HEK293 (cell line): Measurements from ENCODE around the gene ZC3H8.

Experiments used
- GLI2 ChIP-seq: fragments of 450-650 bp; formaldehyde crosslinking; IDR thresholded peaks from 2 replicates; pipeline ENCODE4; 2017; ENCODE audit warnings: missing biosample characterization, missing genetic modification characterization, low read depth, borderline replicate concordance
- IKZF3 ChIP-seq: fragments of 450-650 bp; IDR thresholded peaks from 2 replicates; pipeline ENCODE4 v1.5.0; 2018; ENCODE audit warnings: missing biosample characterization, mild to moderate bottlenecking, missing genetic modification characterization, moderate library complexity
- KLF16 ChIP-seq: fragments of 450-650 bp; formaldehyde crosslinking; IDR thresholded peaks from 2 replicates; pipeline ENCODE4 v1.5.1; 2017; ENCODE audit warnings: missing biosample characterization, missing genetic modification characterization
- SETDB1 ChIP-seq: IDR thresholded peaks from one replicate; pipeline ENCODE4 v1.6.1; 2017; ENCODE audit warnings: mild to moderate bottlenecking, low read length, moderate library complexity, mixed read lengths; ENCODE audit not compliant: insufficient read length
- SP7 ChIP-seq: fragments of 450-650 bp; formaldehyde crosslinking; IDR thresholded peaks from 2 replicates; pipeline ENCODE4 v1.5.1; 2016; ENCODE audit warnings: missing biosample characterization, missing genetic modification characterization
- YY1 ChIP-seq: fragments of 450-650 bp; formaldehyde crosslinking; IDR thresholded peaks from 2 replicates; pipeline ENCODE4 v1.5.1; 2018; ENCODE audit warnings: missing biosample characterization, missing genetic modification characterization
- ZBTB17 ChIP-seq: fragments of 450-650 bp; formaldehyde crosslinking; IDR thresholded peaks from 2 replicates; pipeline ENCODE4 v1.5.1; 2016; ENCODE audit warnings: missing biosample characterization, missing genetic modification characterization
- ZBTB20 ChIP-seq: fragments of 450-650 bp; formaldehyde crosslinking; IDR thresholded peaks from 2 replicates; pipeline ENCODE4 v1.5.1; 2016; ENCODE audit warnings: missing biosample characterization, missing genetic modification characterization
- ZEB2 ChIP-seq: fragments of 450-650 bp; formaldehyde crosslinking; IDR thresholded peaks from 2 replicates; pipeline ENCODE4 v1.5.1; 2016; ENCODE audit warnings: missing biosample characterization, missing genetic modification characterization
- ZNF10 ChIP-seq: fragments of 450-650 bp; formaldehyde crosslinking; IDR thresholded peaks from 2 replicates; pipeline ENCODE4 v1.5.1; 2017; ENCODE audit warnings: missing biosample characterization, missing genetic modification characterization
- ZNF248 ChIP-seq: fragments of 450-650 bp; formaldehyde crosslinking; IDR thresholded peaks from 2 replicates; pipeline ENCODE4 v1.5.1; 2017; ENCODE audit warnings: missing biosample characterization, missing genetic modification characterization
- ZNF324 ChIP-seq: fragments of 450-650 bp; formaldehyde crosslinking; IDR thresholded peaks from 2 replicates; pipeline ENCODE4 v1.5.1; 2016; ENCODE audit warnings: missing biosample characterization, missing genetic modification characterization
- ZNF366 ChIP-seq: fragments of 450-650 bp; formaldehyde crosslinking; conservative IDR thresholded peaks from 2 replicates; pipeline ENCODE4 v1.5.1; 2016; ENCODE audit warnings: missing biosample characterization, missing genetic modification characterization
- ZNF391 ChIP-seq: fragments of 450-650 bp; formaldehyde crosslinking; IDR thresholded peaks from 2 replicates; pipeline ENCODE4 v1.5.1; 2016; ENCODE audit warnings: low read depth, missing biosample characterization, missing genetic modification characterization, borderline replicate concordance
- ZNF416 ChIP-seq: fragments of 450-650 bp; formaldehyde crosslinking; IDR thresholded peaks from 2 replicates; pipeline ENCODE4 v1.5.1; 2016; ENCODE audit warnings: missing biosample characterization, missing genetic modification characterization
- ZNF433 ChIP-seq: fragments of 450-650 bp; formaldehyde crosslinking; IDR thresholded peaks from 2 replicates; pipeline ENCODE4 v1.5.1; 2016; ENCODE audit warnings: missing biosample characterization, missing genetic modification characterization, low read depth
- ZNF529 ChIP-seq: fragments of 450-650 bp; formaldehyde crosslinking; IDR thresholded peaks from 2 replicates; pipeline ENCODE4 v1.5.1; 2017; ENCODE audit warnings: missing genetic modification characterization, missing biosample characterization; ENCODE audit not compliant: insufficient replicate concordance
- ZNF654 ChIP-seq: fragments of 450-650 bp; formaldehyde crosslinking; IDR thresholded peaks from 2 replicates; pipeline ENCODE4 v1.5.1; 2016; ENCODE audit warnings: low read depth, missing biosample characterization, missing genetic modification characterization
- ZNF660 ChIP-seq: fragments of 450-650 bp; IDR thresholded peaks from 2 replicates; pipeline ENCODE4 v1.5.1; 2018; ENCODE audit warnings: missing biosample characterization, mild to moderate bottlenecking, missing genetic modification characterization
- ZNF677 ChIP-seq: fragments of 450-650 bp; IDR thresholded peaks from 2 replicates; pipeline ENCODE4 v1.5.0; 2018; ENCODE audit warnings: missing biosample characterization, mild to moderate bottlenecking, missing genetic modification characterization, moderate library complexity
- TF ChIP-seq, protein P1 (sequence below): IDR thresholded peaks from 2 replicates; pipeline ENCODE4 v1.6.1; 2011; ENCODE audit warnings: mild to moderate bottlenecking, low read depth, low read length, borderline replicate concordance
- TF ChIP-seq, protein P2 (sequence below): fragments of 450-650 bp; formaldehyde crosslinking; IDR thresholded peaks from 2 replicates; pipeline ENCODE4 v1.5.1; 2016; ENCODE audit warnings: missing biosample characterization, missing genetic modification characterization
- TF ChIP-seq, protein P3 (sequence below): fragments of 450-650 bp; formaldehyde crosslinking; IDR thresholded peaks from 2 replicates; pipeline ENCODE4 v1.5.1; 2017; ENCODE audit warnings: missing biosample characterization, missing genetic modification characterization
- TF ChIP-seq, protein P4 (sequence below): fragments of 450-650 bp; formaldehyde crosslinking; IDR thresholded peaks from 2 replicates; pipeline ENCODE4 v1.5.1; 2016; ENCODE audit warnings: missing biosample characterization, missing genetic modification characterization
- TF ChIP-seq, protein P5 (sequence below): fragments of 450-650 bp; formaldehyde crosslinking; IDR thresholded peaks from 2 replicates; pipeline ENCODE4 v1.5.1; 2016; ENCODE audit warnings: missing biosample characterization, missing genetic modification characterization
- TF ChIP-seq, protein P6 (sequence below): fragments of 450-650 bp; formaldehyde crosslinking; IDR thresholded peaks from 2 replicates; pipeline ENCODE4 v1.5.1; 2016; ENCODE audit warnings: missing biosample characterization, missing genetic modification characterization

ZC3H8 gene

DNA sequence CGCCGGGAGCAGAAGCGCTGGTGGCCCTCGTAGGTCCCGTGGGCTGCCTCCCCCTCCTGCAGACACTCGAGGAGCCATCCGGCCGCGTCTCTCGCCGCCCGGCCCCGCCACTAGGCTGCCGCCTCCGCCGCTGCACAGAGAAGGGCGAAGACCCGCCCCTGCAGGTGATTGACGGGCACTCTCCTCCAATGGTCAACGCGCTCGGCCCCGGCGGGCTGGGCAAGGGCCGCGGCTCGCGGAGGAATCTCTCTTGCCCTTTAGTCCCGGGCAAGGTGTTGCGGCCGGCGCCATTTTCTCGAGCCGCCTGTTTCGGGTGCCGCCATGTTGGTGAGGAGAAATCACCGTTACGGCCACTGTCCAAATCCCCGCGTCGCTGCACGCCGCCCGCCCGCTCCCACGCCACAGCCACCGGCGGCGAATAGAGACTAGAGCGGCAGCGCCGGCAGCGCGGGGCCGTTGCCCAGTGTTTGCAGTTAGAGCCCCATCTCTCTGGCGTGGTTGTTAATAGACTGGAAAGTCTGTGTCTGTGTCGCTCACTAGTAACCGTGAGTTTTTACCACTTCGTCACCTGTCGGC lies 20.6 kb upstream of the ZC3H8 start, which contains the start of gene ZC3H6 (continued):
- TF ChIP-seq, protein P1, sequence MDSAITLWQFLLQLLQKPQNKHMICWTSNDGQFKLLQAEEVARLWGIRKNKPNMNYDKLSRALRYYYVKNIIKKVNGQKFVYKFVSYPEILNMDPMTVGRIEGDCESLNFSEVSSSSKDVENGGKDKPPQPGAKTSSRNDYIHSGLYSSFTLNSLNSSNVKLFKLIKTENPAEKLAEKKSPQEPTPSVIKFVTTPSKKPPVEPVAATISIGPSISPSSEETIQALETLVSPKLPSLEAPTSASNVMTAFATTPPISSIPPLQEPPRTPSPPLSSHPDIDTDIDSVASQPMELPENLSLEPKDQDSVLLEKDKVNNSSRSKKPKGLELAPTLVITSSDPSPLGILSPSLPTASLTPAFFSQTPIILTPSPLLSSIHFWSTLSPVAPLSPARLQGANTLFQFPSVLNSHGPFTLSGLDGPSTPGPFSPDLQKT: no peak
- TF ChIP-seq ZEB2 (tag by site-specific recombination): peak; percentile 97
- TF ChIP-seq, protein P2, sequence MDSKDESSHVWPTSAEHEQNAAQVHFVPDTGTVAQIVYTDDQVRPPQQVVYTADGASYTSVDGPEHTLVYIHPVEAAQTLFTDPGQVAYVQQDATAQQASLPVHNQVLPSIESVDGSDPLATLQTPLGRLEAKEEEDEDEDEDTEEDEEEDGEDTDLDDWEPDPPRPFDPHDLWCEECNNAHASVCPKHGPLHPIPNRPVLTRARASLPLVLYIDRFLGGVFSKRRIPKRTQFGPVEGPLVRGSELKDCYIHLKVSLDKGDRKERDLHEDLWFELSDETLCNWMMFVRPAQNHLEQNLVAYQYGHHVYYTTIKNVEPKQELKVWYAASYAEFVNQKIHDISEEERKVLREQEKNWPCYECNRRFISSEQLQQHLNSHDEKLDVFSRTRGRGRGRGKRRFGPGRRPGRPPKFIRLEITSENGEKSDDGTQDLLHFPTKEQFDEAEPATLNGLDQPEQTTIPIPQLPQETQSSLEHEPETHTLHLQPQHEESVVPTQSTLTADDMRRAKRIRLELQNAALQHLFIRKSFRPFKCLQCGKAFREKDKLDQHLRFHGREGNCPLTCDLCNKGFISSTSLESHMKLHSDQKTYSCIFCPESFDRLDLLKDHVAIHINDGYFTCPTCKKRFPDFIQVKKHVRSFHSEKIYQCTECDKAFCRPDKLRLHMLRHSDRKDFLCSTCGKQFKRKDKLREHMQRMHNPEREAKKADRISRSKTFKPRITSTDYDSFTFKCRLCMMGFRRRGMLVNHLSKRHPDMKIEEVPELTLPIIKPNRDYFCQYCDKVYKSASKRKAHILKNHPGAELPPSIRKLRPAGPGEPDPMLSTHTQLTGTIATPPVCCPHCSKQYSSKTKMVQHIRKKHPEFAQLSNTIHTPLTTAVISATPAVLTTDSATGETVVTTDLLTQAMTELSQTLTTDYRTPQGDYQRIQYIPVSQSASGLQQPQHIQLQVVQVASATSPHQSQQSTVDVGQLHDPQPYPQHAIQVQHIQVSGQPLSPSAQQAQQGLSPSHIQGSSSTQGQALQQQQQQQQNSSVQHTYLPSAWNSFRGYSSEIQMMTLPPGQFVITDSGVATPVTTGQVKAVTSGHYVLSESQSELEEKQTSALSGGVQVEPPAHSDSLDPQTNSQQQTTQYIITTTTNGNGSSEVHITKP (tag by site-specific recombination): peak; percentile 69
- TF ChIP-seq ZNF366 (tag by site-specific recombination): no peak; the same call in 1 of the 2 replicates
- peak; percentile 85 for TF ChIP-seq ZBTB17 (tag by site-specific recombination)
- no peak for TF ChIP-seq GLI2 (tag by site-specific recombination)
- TF ChIP-seq SETDB1: no peak
- TF ChIP-seq IKZF3 (tag by site-specific recombination): 0 out of 2 replicates have a peak, but pooled peaks have one; percentile 10
- TF ChIP-seq, protein P3, sequence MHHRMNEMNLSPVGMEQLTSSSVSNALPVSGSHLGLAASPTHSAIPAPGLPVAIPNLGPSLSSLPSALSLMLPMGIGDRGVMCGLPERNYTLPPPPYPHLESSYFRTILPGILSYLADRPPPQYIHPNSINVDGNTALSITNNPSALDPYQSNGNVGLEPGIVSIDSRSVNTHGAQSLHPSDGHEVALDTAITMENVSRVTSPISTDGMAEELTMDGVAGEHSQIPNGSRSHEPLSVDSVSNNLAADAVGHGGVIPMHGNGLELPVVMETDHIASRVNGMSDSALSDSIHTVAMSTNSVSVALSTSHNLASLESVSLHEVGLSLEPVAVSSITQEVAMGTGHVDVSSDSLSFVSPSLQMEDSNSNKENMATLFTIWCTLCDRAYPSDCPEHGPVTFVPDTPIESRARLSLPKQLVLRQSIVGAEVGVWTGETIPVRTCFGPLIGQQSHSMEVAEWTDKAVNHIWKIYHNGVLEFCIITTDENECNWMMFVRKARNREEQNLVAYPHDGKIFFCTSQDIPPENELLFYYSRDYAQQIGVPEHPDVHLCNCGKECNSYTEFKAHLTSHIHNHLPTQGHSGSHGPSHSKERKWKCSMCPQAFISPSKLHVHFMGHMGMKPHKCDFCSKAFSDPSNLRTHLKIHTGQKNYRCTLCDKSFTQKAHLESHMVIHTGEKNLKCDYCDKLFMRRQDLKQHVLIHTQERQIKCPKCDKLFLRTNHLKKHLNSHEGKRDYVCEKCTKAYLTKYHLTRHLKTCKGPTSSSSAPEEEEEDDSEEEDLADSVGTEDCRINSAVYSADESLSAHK (tag by site-specific recombination): peak; percentile 69
- TF ChIP-seq ZNF433 (tag by site-specific recombination): no peak
- TF ChIP-seq ZBTB20 (tag by site-specific recombination): peak; percentile 81
- no peak for TF ChIP-seq ZNF248 (tag by site-specific recombination)
- TF ChIP-seq, protein P4, sequence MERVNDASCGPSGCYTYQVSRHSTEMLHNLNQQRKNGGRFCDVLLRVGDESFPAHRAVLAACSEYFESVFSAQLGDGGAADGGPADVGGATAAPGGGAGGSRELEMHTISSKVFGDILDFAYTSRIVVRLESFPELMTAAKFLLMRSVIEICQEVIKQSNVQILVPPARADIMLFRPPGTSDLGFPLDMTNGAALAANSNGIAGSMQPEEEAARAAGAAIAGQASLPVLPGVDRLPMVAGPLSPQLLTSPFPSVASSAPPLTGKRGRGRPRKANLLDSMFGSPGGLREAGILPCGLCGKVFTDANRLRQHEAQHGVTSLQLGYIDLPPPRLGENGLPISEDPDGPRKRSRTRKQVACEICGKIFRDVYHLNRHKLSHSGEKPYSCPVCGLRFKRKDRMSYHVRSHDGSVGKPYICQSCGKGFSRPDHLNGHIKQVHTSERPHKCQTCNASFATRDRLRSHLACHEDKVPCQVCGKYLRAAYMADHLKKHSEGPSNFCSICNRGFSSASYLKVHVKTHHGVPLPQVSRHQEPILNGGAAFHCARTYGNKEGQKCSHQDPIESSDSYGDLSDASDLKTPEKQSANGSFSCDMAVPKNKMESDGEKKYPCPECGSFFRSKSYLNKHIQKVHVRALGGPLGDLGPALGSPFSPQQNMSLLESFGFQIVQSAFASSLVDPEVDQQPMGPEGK (tag by site-specific recombination): peak; percentile 88
- TF ChIP-seq ZNF677 (tag by site-specific recombination): no peak
- TF ChIP-seq, protein P5, sequence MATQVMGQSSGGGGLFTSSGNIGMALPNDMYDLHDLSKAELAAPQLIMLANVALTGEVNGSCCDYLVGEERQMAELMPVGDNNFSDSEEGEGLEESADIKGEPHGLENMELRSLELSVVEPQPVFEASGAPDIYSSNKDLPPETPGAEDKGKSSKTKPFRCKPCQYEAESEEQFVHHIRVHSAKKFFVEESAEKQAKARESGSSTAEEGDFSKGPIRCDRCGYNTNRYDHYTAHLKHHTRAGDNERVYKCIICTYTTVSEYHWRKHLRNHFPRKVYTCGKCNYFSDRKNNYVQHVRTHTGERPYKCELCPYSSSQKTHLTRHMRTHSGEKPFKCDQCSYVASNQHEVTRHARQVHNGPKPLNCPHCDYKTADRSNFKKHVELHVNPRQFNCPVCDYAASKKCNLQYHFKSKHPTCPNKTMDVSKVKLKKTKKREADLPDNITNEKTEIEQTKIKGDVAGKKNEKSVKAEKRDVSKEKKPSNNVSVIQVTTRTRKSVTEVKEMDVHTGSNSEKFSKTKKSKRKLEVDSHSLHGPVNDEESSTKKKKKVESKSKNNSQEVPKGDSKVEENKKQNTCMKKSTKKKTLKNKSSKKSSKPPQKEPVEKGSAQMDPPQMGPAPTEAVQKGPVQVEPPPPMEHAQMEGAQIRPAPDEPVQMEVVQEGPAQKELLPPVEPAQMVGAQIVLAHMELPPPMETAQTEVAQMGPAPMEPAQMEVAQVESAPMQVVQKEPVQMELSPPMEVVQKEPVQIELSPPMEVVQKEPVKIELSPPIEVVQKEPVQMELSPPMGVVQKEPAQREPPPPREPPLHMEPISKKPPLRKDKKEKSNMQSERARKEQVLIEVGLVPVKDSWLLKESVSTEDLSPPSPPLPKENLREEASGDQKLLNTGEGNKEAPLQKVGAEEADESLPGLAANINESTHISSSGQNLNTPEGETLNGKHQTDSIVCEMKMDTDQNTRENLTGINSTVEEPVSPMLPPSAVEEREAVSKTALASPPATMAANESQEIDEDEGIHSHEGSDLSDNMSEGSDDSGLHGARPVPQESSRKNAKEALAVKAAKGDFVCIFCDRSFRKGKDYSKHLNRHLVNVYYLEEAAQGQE (tag by site-specific recombination): peak; percentile 69
- TF ChIP-seq ZNF654 (tag by site-specific recombination): no peak
- TF ChIP-seq SP7 (tag by site-specific recombination): peak; percentile 91
- no peak; the same call in none of the 2 replicates for TF ChIP-seq ZNF660 (tag by site-specific recombination)
- no peak for TF ChIP-seq ZNF416 (tag by site-specific recombination)
- peak; percentile 94 for TF ChIP-seq ZNF391
- TF ChIP-seq ZNF10 (tag by site-specific recombination): 0 out of 2 replicates have a peak, but pooled peaks have one; percentile 34
- TF ChIP-seq, protein P6, sequence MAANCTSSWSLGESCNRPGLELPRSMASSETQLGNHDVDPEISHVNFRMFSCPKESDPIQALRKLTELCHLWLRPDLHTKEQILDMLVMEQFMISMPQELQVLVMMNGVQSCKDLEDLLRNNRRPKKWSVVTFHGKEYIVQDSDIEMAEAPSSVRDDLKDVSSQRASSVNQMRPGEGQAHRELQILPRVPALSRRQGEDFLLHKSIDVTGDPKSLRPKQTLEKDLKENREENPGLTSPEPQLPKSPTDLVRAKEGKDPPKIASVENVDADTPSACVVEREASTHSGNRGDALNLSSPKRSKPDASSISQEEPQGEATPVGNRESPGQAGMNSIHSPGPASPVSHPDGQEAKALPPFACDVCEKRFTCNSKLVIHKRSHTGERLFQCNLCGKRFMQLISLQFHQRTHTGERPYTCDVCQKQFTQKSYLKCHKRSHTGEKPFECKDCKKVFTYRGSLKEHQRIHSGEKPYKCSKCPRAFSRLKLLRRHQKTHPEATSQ (tag by site-specific recombination): peak; percentile 31; the same call in 1 of the 2 replicates
- peak; percentile 95 for TF ChIP-seq KLF16 (tag by site-specific recombination)
- TF ChIP-seq ZNF529: no peak
- TF ChIP-seq YY1 (tag by site-specific recombination): peak; percentile 99
- TF ChIP-seq ZNF324: peak; percentile 94; the same call in 1 of the 2 replicates
